GM12875 (cell line): ENCODE data around the gene AFF2.

Experiments
- H3K4me3 ChIP-seq: one replicate; pipeline ENCODE4 v1.5.1; 2011; ENCODE audit warnings: low read depth, low read length, control low read depth
- TF ChIP-seq, protein P1 (sequence below): IDR thresholded peaks from 2 replicates; pipeline ENCODE4 v1.5.1; 2011; ENCODE audit warnings: low read depth, mild to moderate bottlenecking, control low read depth, inconsistent platforms, low read length, moderate library complexity, borderline replicate concordance; ENCODE audit not compliant: insufficient read depth

Gene AFF2

DNA sequence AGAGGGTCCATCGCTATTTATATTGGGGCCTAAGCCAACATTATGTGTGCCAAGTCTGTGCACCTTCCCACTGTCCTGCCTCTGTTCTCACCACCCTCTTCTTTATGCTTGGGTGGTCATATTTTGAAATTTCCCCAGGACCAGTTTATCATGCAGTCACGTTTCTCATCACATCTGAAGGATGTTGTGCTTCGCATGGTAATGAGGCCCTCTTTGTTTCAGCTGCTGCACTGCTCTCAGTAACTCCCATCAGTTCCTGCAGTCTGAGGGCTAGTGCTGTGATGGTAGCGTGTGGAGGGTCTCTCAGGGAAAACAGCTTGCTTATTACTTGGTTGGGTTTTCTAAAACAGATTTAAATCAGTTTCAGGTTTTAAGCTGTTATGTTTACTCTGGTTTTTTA is 288.0 kb downstream of the AFF2 start:
- TF ChIP-seq, protein P1, sequence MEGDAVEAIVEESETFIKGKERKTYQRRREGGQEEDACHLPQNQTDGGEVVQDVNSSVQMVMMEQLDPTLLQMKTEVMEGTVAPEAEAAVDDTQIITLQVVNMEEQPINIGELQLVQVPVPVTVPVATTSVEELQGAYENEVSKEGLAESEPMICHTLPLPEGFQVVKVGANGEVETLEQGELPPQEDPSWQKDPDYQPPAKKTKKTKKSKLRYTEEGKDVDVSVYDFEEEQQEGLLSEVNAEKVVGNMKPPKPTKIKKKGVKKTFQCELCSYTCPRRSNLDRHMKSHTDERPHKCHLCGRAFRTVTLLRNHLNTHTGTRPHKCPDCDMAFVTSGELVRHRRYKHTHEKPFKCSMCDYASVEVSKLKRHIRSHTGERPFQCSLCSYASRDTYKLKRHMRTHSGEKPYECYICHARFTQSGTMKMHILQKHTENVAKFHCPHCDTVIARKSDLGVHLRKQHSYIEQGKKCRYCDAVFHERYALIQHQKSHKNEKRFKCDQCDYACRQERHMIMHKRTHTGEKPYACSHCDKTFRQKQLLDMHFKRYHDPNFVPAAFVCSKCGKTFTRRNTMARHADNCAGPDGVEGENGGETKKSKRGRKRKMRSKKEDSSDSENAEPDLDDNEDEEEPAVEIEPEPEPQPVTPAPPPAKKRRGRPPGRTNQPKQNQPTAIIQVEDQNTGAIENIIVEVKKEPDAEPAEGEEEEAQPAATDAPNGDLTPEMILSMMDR = no peak
- no peak overlapping the region for H3K4me3 ChIP-seq

DNA sequence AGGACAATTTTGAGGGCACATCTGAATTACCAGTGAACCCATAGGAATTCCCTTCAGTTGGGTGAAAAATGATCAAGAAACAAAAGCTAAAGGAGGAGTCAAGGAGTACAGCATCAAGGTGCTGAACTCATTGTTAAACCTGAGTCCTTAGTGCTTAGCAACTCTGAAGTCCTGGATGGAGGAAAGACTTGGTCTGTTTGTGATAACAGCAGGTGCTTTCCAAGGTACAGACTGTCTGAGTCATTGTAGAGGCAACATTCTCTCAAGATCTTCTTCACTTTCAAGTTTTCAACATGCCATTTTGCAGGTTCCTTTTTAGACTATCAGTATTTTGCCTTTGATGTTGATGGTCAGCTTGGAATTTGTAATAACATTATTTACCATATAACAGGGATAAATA is 293.9 kb downstream of the AFF2 start:
- TF ChIP-seq, protein P1 = no peak
- no peak overlapping the region for H3K4me3 ChIP-seq

DNA sequence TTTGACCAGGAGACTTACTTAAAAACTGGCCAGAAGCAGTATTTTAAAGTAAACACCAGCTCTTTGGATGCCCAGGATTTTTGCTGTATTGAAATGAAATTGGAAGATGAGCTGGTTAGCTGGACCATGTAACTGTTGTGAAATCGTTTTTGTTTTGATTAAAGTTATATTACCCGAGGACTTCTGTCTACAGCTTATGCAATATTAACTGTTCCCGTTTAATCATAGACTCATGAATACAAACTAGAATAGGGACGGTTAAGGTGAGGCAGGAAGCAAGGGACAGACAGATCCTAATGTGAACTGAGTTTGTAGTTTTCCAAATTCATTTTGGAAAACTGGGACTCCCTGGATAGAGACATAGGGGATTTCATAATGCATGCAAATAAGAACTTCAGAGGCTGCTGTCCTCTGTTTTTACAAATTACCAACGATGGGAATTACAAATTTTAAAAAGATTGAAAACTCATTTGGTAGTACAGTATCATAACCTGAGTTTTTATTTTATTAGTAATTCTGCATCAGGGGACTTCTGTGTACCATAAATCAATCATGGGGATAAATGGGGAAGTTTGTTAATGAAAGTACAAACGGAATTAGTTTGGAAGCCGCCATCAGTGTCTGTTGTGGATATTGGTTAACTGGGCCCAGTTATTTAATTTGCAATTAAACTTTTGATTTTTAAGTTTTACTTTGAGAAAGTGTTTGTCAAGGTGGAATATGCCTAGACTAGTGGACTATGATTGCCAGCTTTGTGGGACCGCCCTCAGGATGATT is 304.4 kb downstream of the AFF2 start:
- TF ChIP-seq, protein P1 = no peak
- no peak overlapping the region for H3K4me3 ChIP-seq

GRCh38 chrX:148806145-148806870 is 305.9 kb downstream of the AFF2 start:
- no peak overlapping the region for H3K4me3 ChIP-seq
- TF ChIP-seq, protein P1 = no peak

GRCh38 chrX:148808833-148809232 is 308.4 kb downstream of the AFF2 start:
- H3K4me3 ChIP-seq = no peak overlapping the region
- TF ChIP-seq, protein P1 = no peak

DNA sequence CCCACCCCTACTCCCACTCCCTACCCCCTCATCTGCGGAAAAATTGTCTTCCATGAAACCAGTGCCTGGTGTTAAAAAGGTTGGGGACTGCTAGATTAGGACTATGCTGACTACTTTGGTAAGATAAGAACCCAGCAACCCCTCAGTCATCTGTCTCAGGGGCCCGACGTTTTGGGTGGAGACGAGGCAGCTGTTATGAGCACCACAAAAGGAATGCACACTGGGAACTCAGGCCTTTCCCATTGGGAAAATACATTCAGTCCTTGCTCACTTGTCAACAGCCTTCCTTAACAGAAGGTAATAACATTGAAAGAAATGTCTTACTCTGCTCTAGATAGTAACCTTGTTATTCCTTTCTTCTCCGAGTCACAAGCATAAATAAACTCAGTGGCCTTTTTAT is 310.8 kb downstream of the AFF2 start:
- H3K4me3 ChIP-seq = no peak overlapping the region
- TF ChIP-seq, protein P1 = no peak

GRCh38 chrX:148813422-148813821 is 313.0 kb downstream of the AFF2 start:
- H3K4me3 ChIP-seq = no peak overlapping the region
- TF ChIP-seq, protein P1 = no peak
